Measurements from ENCODE around the gene ETV7. TPM values are rescaled to one million over a fixed set of nuclear protein-coding genes. Genes with fewer than 3 reads are reported as not detected.

The ETV7 gene
- total RNA-seq, 1 donor from 2014 or later, result not detected

DNA sequence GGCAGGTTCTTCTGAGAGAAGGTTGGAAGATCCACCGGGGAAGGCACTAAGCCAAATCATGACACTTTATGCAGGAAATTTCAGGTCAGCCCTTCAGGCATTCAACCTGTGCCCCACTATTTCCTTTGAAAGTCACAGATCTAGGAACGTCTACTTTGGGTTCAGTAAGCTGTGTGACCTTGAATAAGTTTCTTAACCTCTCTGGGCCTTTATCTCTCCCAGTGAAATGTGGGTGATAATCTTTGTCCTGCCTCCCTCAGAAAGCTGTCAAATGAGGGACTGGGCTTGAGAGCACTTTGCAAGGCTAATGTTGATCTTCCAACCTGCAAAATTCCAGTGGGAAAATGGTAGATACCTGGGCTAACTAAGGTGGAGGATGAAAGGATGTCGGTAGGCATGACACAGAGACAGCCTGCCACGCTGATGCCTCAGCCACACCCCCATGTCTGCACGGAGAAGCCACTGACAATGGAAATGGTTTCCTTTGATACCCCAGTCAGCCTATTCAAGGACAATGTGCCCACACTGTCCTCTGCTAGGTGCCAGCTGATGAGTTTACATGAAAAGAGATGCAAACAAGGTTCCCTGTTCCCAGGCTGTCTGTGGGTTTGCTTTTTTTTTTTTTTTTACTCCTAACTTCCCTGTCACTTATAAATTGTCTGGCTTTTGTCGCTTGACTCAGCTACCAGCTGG is 60.1 kb downstream of the ETV7 start:
- Mint-ChIP-seq H3K4me3 (no peak overlapping the region), H3K36me3 (ENCODE audit: low read depth) (no peaks in the 10 kb centered on the region), H3K4me1 (peaks cover 50% of the 10 kb centered on the region), H3K27me3 (ENCODE audit: low read depth) (peaks cover 2% of the 10 kb centered on the region), H3K27ac (ENCODE audit: unreplicated experiment) (no peak overlapping the region), H3K9me3 (no peaks in the 10 kb centered on the region)
- DNase-seq (ENCODE audit: low read depth, low spot score), result no peak
- TF ChIP-seq, protein P1, sequence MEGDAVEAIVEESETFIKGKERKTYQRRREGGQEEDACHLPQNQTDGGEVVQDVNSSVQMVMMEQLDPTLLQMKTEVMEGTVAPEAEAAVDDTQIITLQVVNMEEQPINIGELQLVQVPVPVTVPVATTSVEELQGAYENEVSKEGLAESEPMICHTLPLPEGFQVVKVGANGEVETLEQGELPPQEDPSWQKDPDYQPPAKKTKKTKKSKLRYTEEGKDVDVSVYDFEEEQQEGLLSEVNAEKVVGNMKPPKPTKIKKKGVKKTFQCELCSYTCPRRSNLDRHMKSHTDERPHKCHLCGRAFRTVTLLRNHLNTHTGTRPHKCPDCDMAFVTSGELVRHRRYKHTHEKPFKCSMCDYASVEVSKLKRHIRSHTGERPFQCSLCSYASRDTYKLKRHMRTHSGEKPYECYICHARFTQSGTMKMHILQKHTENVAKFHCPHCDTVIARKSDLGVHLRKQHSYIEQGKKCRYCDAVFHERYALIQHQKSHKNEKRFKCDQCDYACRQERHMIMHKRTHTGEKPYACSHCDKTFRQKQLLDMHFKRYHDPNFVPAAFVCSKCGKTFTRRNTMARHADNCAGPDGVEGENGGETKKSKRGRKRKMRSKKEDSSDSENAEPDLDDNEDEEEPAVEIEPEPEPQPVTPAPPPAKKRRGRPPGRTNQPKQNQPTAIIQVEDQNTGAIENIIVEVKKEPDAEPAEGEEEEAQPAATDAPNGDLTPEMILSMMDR (conservative IDR thresholded peaks at IDR 0.05), result no peak

DNA sequence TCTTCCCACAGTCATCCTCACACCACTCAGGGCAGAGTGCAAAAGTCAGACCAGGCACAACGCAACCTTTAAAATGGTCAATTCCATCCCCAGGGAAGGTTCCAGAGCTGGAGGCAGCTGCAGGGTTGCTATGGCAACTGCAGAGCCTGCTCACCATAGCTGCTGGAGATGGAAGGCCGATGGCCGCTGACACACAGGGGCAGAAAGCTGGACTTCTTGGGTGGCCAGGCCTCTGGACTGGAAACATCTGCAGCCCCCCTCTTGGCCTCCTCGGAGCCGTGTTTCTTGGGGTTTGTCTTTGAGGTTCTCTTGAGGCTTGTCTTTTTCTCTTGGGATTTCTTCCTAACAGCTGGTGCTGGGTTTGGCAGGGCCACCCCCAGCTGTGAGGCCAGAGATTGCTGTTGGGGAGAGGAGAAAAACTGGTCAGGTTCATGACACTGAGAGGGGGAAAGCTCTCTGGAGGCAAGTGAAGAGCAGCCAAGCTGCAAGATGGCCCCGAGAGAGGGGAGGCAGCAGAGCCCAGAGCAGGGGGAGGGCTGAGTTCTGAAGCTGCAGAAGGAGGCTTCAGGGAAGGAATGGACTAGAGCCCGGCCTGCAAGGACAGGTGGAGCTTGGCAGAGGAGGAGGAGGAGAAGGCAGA is 61.0 kb downstream of the ETV7 start:
- Mint-ChIP-seq H3K4me3 (peak overlapping the region; percentile 32), H3K9me3 (no peaks in the 10 kb centered on the region), H3K36me3 (ENCODE audit: low read depth) (no peaks in the 10 kb centered on the region), H3K27me3 (ENCODE audit: low read depth) (no peaks in the 10 kb centered on the region), H3K27ac (ENCODE audit: unreplicated experiment) (peak overlapping the region; percentile 88), H3K4me1 (peaks cover 44% of the 10 kb centered on the region)
- DNase-seq (ENCODE audit: low read depth, low spot score), result no peak
- TF ChIP-seq, protein P1 (conservative IDR thresholded peaks at IDR 0.05), result no peak

DNA sequence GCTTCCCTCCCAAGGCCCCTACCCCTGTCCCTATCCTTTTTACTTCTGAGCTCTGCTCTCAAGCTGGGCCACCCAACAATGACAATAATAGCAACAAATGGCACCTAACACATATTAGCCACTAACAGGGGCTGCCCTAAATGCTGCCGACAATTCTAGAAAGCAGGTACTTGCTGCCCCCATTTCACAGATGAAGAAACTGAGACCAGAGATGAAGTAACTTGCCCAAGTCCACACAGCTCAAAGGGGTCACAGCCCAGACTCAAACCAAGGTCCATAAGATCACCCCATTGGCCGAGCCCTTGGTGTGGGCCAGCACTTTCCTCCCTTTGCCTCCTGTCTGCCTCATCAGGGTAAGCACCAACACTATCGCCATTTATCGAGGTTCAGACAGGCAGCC is 62.8 kb downstream of the ETV7 start:
- H3K4me3 Mint-ChIP-seq, result no peak overlapping the region
- no peak for DNase-seq (ENCODE audit: low read depth, low spot score)
- TF ChIP-seq, protein P1 (conservative IDR thresholded peaks at IDR 0.05), result no peak
- no peaks in the 10 kb centered on the region for H3K9me3 Mint-ChIP-seq
- H3K27me3 Mint-ChIP-seq (ENCODE audit: low read depth), result no peaks in the 10 kb centered on the region
- H3K27ac Mint-ChIP-seq (ENCODE audit: unreplicated experiment), result no peak overlapping the region
- H3K4me1 Mint-ChIP-seq, result peaks cover 44% of the 10 kb centered on the region
- no peaks in the 10 kb centered on the region for H3K36me3 Mint-ChIP-seq (ENCODE audit: low read depth)

DNA sequence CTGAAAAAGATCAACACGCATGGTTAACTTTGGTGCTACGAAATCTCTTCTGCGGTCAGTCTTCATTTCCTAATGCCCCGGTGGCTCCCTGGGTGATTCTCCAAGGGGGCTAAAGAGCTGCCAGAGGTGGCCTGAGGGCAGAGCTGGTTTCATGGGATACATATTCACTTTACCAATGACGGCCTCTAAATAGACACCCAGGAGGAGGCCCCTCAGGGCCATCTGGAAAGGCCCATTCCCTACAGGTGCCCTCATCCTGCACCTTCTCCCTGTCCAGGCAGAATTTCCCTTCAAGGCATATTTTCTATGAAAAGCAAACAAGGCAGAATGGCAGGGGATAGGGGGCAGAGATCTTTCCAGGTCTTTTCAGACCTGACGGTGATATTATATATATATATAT is 63.3 kb downstream of the ETV7 start:
- Mint-ChIP-seq H3K9me3 (no peaks in the 10 kb centered on the region), H3K27me3 (ENCODE audit: low read depth) (no peaks in the 10 kb centered on the region), H3K4me1 (peaks cover 44% of the 10 kb centered on the region), H3K27ac (ENCODE audit: unreplicated experiment) (no peak overlapping the region), H3K4me3 (no peak overlapping the region), H3K36me3 (ENCODE audit: low read depth) (no peaks in the 10 kb centered on the region)
- TF ChIP-seq, protein P1 (conservative IDR thresholded peaks at IDR 0.05), result no peak
- DNase-seq (ENCODE audit: low read depth, low spot score), result no peak

DNA sequence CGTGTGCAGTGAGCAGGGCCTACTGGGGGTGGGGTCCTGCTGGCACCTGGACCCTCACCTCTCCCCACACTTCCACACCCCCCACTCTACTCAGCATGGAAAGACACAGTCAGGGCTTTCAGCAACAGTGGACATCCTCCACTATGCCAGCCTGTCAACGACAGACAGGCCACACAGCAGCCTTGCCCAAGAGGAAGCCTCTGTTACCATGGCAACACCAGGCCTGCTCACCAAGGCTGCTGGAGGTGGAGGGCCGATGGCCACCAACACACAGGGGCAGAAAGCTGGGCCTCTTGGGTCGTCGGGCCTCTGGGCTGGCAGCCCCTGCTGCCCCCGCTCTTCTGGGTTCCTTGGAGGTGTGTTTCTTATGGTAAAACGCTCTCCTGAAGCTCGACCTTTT is 64.4 kb downstream of the ETV7 start:
- no peak overlapping the region for H3K27ac Mint-ChIP-seq (ENCODE audit: unreplicated experiment)
- H3K9me3 Mint-ChIP-seq, result no peaks in the 10 kb centered on the region
- no peak overlapping the region for H3K4me3 Mint-ChIP-seq
- H3K4me1 Mint-ChIP-seq, result peaks cover 35% of the 10 kb centered on the region
- TF ChIP-seq, protein P1 (conservative IDR thresholded peaks at IDR 0.05), result no peak
- peak; percentile 28 for DNase-seq (ENCODE audit: low read depth, low spot score)
- no peaks in the 10 kb centered on the region for H3K27me3 Mint-ChIP-seq (ENCODE audit: low read depth)
- no peaks in the 10 kb centered on the region for H3K36me3 Mint-ChIP-seq (ENCODE audit: low read depth)

All from neural crest cell (in vitro differentiated cells).